Muscle of arm (tissue), 14 donors: ENCODE data around the gene LCMT2. TPM values are rescaled to one million over a fixed set of nuclear protein-coding genes. Genes with fewer than 3 reads are reported as not detected.

Experiments used
- DNase-seq: peaks from one replicate; pipeline ENCODE4 v3.0.0-alpha.2; 2013
- long read RNA-seq, 11 donors: transcript quantifications; one replicate each; lab custom pipeline, GENCODE V29; 2026
- polyA plus RNA-seq, 12 donors: library from polyadenylated mRNA; unstranded; fragments of 120-200 nt; gene quantifications; one replicate each; pipeline ENCODE4 v1.2.1, GENCODE V29; 2013; ENCODE audit not compliant: insufficient read length in 12 of 12

LCMT2 gene
- 1 to 10 TPM in 11 of 12 donors, not detected in 1; 4.8 to 8.6 (median 6.6) TPM for polyA plus RNA-seq
- long read RNA-seq, donor 1, full-length matches to known transcripts: 24 of 24 reads
- long read RNA-seq, donor 1, partial matches to known transcripts: 0 of 24 reads
- long read RNA-seq, donor 1, other reads (novel, unspliced or antisense): 0 of 24 reads
- long read RNA-seq, donor 2, full-length matches to known transcripts: 6 of 6 reads
- long read RNA-seq, donor 2, partial matches to known transcripts: 0 of 6 reads
- long read RNA-seq, donor 2, other reads (novel, unspliced or antisense): 0 of 6 reads
- long read RNA-seq, donor 3, full-length matches to known transcripts: 3 of 3 reads
- long read RNA-seq, donor 3, partial matches to known transcripts: 0 of 3 reads
- long read RNA-seq, donor 3, other reads (novel, unspliced or antisense): 0 of 3 reads
- long read RNA-seq, donor 4, full-length matches to known transcripts: 3 of 3 reads
- long read RNA-seq, donor 4, partial matches to known transcripts: 0 of 3 reads
- long read RNA-seq, donor 4, other reads (novel, unspliced or antisense): 0 of 3 reads
- long read RNA-seq, donor 5, full-length matches to known transcripts: 7 of 25 reads
- long read RNA-seq, donor 5, partial matches to known transcripts: 9 of 25 reads
- long read RNA-seq, donor 5, other reads (novel, unspliced or antisense): 9 of 25 reads
- long read RNA-seq, donor 6, full-length matches to known transcripts: 6 of 6 reads
- long read RNA-seq, donor 6, partial matches to known transcripts: 0 of 6 reads
- long read RNA-seq, donor 6, other reads (novel, unspliced or antisense): 0 of 6 reads
- long read RNA-seq, donor 7, full-length matches to known transcripts: 3 of 3 reads
- long read RNA-seq, donor 7, partial matches to known transcripts: 0 of 3 reads
- long read RNA-seq, donor 7, other reads (novel, unspliced or antisense): 0 of 3 reads
- long read RNA-seq, donor 8, full-length matches to known transcripts: 11 of 11 reads
- long read RNA-seq, donor 8, partial matches to known transcripts: 0 of 11 reads
- long read RNA-seq, donor 8, other reads (novel, unspliced or antisense): 0 of 11 reads
- long read RNA-seq, donor 9, full-length matches to known transcripts: 8 of 8 reads
- long read RNA-seq, donor 9, partial matches to known transcripts: 0 of 8 reads
- long read RNA-seq, donor 9, other reads (novel, unspliced or antisense): 0 of 8 reads
- long read RNA-seq, donor 10, full-length matches to known transcripts: 12 of 12 reads
- long read RNA-seq, donor 10, partial matches to known transcripts: 0 of 12 reads
- long read RNA-seq, donor 10, other reads (novel, unspliced or antisense): 0 of 12 reads
- long read RNA-seq, donor 11, full-length matches to known transcripts: 14 of 14 reads
- long read RNA-seq, donor 11, partial matches to known transcripts: 0 of 14 reads
- long read RNA-seq, donor 11, other reads (novel, unspliced or antisense): 0 of 14 reads

- DNase-seq: peak; percentile 98
Measured at GRCh38 chr15:43329960-43330779, at the start of gene LCMT2. LCMT2 (minus strand) TSS chr15:43330573; CDS start chr15:43330489, 84 bp downstream.

- no peak for DNase-seq
Measured at GRCh38 chr15:43378601-43379000, 48.2 kb upstream of the LCMT2 start.

GRCh38 chr15:43376017-43376705, 45.8 kb upstream of the LCMT2 start:
- peak; percentile 9 for DNase-seq

- DNase-seq: peak; percentile 83
Measured at GRCh38 chr15:43370975-43371974, 40.9 kb upstream of the LCMT2 start, which contains the start of the genes TUBGCP4 and ZSCAN29. TUBGCP4 (plus strand) TSS chr15:43371101; CDS start chr15:43371355, 254 bp downstream. ZSCAN29 (minus strand) TSS chr15:43371043; CDS start chr15:43369913, 1,130 bp downstream.

GRCh38 chr15:43370310-43370974, 40.1 kb upstream of the LCMT2 start:
- DNase-seq: peak; percentile 28

- no peak for DNase-seq
Measured at GRCh38 chr15:43361313-43361903, 31.0 kb upstream of the LCMT2 start.

GRCh38 chr15:43360821-43361220, 30.4 kb upstream of the LCMT2 start:
- DNase-seq: no peak

GRCh38 chr15:43352693-43353382, 22.5 kb upstream of the LCMT2 start:
- no peak for DNase-seq

- no peak for DNase-seq
Measured at GRCh38 chr15:43347114-43347513, 16.7 kb upstream of the LCMT2 start.

GRCh38 chr15:43346305-43346704, 15.9 kb upstream of the LCMT2 start:
- DNase-seq: no peak

- DNase-seq: no peak
Measured at GRCh38 chr15:43330780-43331087, 361 bp upstream of the LCMT2 start.

- peak; percentile 4 for DNase-seq
Measured at GRCh38 chr15:43329217-43329959, 985 bp downstream of the LCMT2 start.

- no peak for DNase-seq
Measured at GRCh38 chr15:43325039-43325684, 5.2 kb downstream of the LCMT2 start.

GRCh38 chr15:43318990-43319771, 11.2 kb downstream of the LCMT2 start:
- no peak for DNase-seq
